Effector memory CD4-positive, alpha-beta T cell (primary cell): ENCODE data around the gene TIAM2.

Experiments
- DNase-seq, 3 donors: peaks; one replicate each; pipeline ENCODE4 v3.0.0-alpha.2; 2020
- H3K27ac ChIP-seq: 2 replicates; pipeline ENCODE4 v1.7.0; 2013; ENCODE audit warnings: mild to moderate bottlenecking, low read length, moderate library complexity; ENCODE audit not compliant: insufficient read depth, poor library complexity, severe bottlenecking
- H3K27me3 ChIP-seq: replicated peaks from 2 replicates; pipeline ENCODE4 v1.7.0; 2013; ENCODE audit warnings: mild to moderate bottlenecking, low read length; ENCODE audit not compliant: insufficient read depth, control insufficient read depth, poor library complexity, severe bottlenecking
- H3K36me3 ChIP-seq: 2 replicates; pipeline ENCODE4 v1.7.0; 2013; ENCODE audit warnings: mild to moderate bottlenecking, low read length, moderate library complexity; ENCODE audit not compliant: control insufficient read depth, insufficient read depth
- H3K4me1 ChIP-seq: 2 replicates; pipeline ENCODE4 v1.7.0; 2013; ENCODE audit warnings: low read length, mild to moderate bottlenecking; ENCODE audit not compliant: control insufficient read depth, insufficient read depth, poor library complexity, severe bottlenecking
- H3K4me3 ChIP-seq: 2 replicates; pipeline ENCODE4 v1.7.0; 2013; ENCODE audit warnings: low read length, low read depth, mild to moderate bottlenecking; ENCODE audit not compliant: insufficient read depth, poor library complexity, severe bottlenecking
- H3K9me3 ChIP-seq: 2 replicates; pipeline ENCODE4 v1.7.0; 2013; ENCODE audit warnings: mild to moderate bottlenecking, low read length, moderate library complexity; ENCODE audit not compliant: control insufficient read depth

Gene TIAM2

GRCh38 chr6:155121699-155122098, 126.6 kb downstream of the TIAM2 start:
- H3K4me1 ChIP-seq = no peaks in the 10 kb centered on the region
- no peak overlapping the region for H3K4me3 ChIP-seq
- H3K27me3 ChIP-seq = no peaks in the 10 kb centered on the region
- no peak overlapping the region for H3K27ac ChIP-seq
- no peak for DNase-seq
- H3K9me3 ChIP-seq = no peaks in the 10 kb centered on the region
- no peaks in the 10 kb centered on the region for H3K36me3 ChIP-seq

GRCh38 chr6:155122199-155122950, 127.3 kb downstream of the TIAM2 start:
- H3K27me3 ChIP-seq = no peaks in the 10 kb centered on the region
- H3K27ac ChIP-seq = no peak overlapping the region
- H3K4me3 ChIP-seq = no peak overlapping the region
- no peaks in the 10 kb centered on the region for H3K36me3 ChIP-seq
- DNase-seq = no peak
- H3K4me1 ChIP-seq = no peaks in the 10 kb centered on the region
- H3K9me3 ChIP-seq = no peaks in the 10 kb centered on the region

- Histone ChIP-seq H3K9me3 (no peaks in the 10 kb centered on the region), H3K27me3 (no peaks in the 10 kb centered on the region), H3K36me3 (no peaks in the 10 kb centered on the region), H3K27ac (no peak overlapping the region), H3K4me1 (no peaks in the 10 kb centered on the region), H3K4me3 (no peak overlapping the region)
- no peak for DNase-seq
Measured at GRCh38 chr6:155123520-155123919, 128.4 kb downstream of the TIAM2 start.

- Histone ChIP-seq H3K27ac (no peak overlapping the region), H3K9me3 (no peaks in the 10 kb centered on the region), H3K36me3 (no peaks in the 10 kb centered on the region), H3K4me1 (no peaks in the 10 kb centered on the region), H3K4me3 (no peak overlapping the region), H3K27me3 (no peaks in the 10 kb centered on the region)
- DNase-seq = no peak
Measured at GRCh38 chr6:155125906-155126305, 130.8 kb downstream of the TIAM2 start.

GRCh38 chr6:155126727-155127439, 131.8 kb downstream of the TIAM2 start:
- Histone ChIP-seq H3K4me1 (no peaks in the 10 kb centered on the region), H3K27me3 (no peaks in the 10 kb centered on the region), H3K4me3 (no peak overlapping the region), H3K36me3 (no peaks in the 10 kb centered on the region), H3K9me3 (no peaks in the 10 kb centered on the region), H3K27ac (no peak overlapping the region)
- DNase-seq = no peak

- Histone ChIP-seq H3K36me3 (no peaks in the 10 kb centered on the region), H3K4me1 (no peaks in the 10 kb centered on the region), H3K27ac (no peak overlapping the region), H3K9me3 (no peaks in the 10 kb centered on the region), H3K27me3 (no peaks in the 10 kb centered on the region), H3K4me3 (no peak overlapping the region)
- no peak for DNase-seq
Measured at GRCh38 chr6:155128977-155129376, 133.9 kb downstream of the TIAM2 start.

GRCh38 chr6:155129744-155130143, 134.6 kb downstream of the TIAM2 start:
- no peak overlapping the region for H3K4me3 ChIP-seq
- H3K36me3 ChIP-seq = no peaks in the 10 kb centered on the region
- H3K9me3 ChIP-seq = no peaks in the 10 kb centered on the region
- no peaks in the 10 kb centered on the region for H3K27me3 ChIP-seq
- no peak for DNase-seq
- no peaks in the 10 kb centered on the region for H3K4me1 ChIP-seq
- no peak overlapping the region for H3K27ac ChIP-seq

- H3K4me1 ChIP-seq = no peaks in the 10 kb centered on the region
- no peaks in the 10 kb centered on the region for H3K27me3 ChIP-seq
- H3K36me3 ChIP-seq = no peaks in the 10 kb centered on the region
- DNase-seq = no peak
- no peak overlapping the region for H3K4me3 ChIP-seq
- no peak overlapping the region for H3K27ac ChIP-seq
- no peaks in the 10 kb centered on the region for H3K9me3 ChIP-seq
Measured at GRCh38 chr6:155130161-155130853, 135.2 kb downstream of the TIAM2 start.

- no peaks in the 10 kb centered on the region for H3K4me1 ChIP-seq
- no peaks in the 10 kb centered on the region for H3K36me3 ChIP-seq
- H3K4me3 ChIP-seq = no peak overlapping the region
- no peak for DNase-seq
- H3K27me3 ChIP-seq = no peaks in the 10 kb centered on the region
- no peak overlapping the region for H3K27ac ChIP-seq
- no peaks in the 10 kb centered on the region for H3K9me3 ChIP-seq
Measured at GRCh38 chr6:155132617-155133016, 137.5 kb downstream of the TIAM2 start.

GRCh38 chr6:155141002-155141401, 145.9 kb downstream of the TIAM2 start:
- H3K27me3 ChIP-seq = no peaks in the 10 kb centered on the region
- no peaks in the 10 kb centered on the region for H3K36me3 ChIP-seq
- H3K27ac ChIP-seq = no peak overlapping the region

More at GRCh38 chr6:155141002-155141401, 145.9 kb downstream of the TIAM2 start:
- H3K9me3 ChIP-seq = no peaks in the 10 kb centered on the region
- DNase-seq = no peak
- H3K4me3 ChIP-seq = no peak overlapping the region
- H3K4me1 ChIP-seq = no peaks in the 10 kb centered on the region
